Measurements from ENCODE around the gene POLR2F.

- TF ChIP-seq RFX5 (IDR thresholded peaks at IDR 0.05; ENCODE audit: low read length) (no peak), POLR2AphosphoS5 (IDR thresholded peaks at IDR 0.05; ENCODE audit: low read depth, low read length) (no peak), CTCF (IDR thresholded peaks at IDR 0.05) (no peak), YY1 (IDR thresholded peaks at IDR 0.05; ENCODE audit: low read depth) (no peak)
Observed at GRCh38 chr22:37982151-37982785, 28.8 kb downstream of the POLR2F start.
